Fibroblast of villous mesenchyme (primary cell): Measurements from ENCODE around the gene ABTB1. TPM values are rescaled to one million over a fixed set of nuclear protein-coding genes. Genes with fewer than 3 reads are reported as not detected.

ENCODE experiments used
- DNase-seq: peaks from one replicate; pipeline ENCODE4 v3.0.0-alpha.2; 2010; ENCODE audit warnings: low read depth
- H3K4me3 ChIP-seq: 2 replicates; pipeline ENCODE4 v1.5.1; 2011; ENCODE audit warnings: low read depth, mild to moderate bottlenecking, low read length
- total RNA-seq: library from RNA; depleted of rRNA; stranded (reverse); fragments of >200 nt; gene quantifications from 2 replicates; pipeline ENCODE4 v1.2.3, GENCODE V29; 2012
- TF ChIP-seq, protein P1 (sequence below): IDR thresholded peaks from 2 replicates; pipeline ENCODE4 v1.5.1; 2012; ENCODE audit warnings: low read depth, mild to moderate bottlenecking, low read length; ENCODE audit not compliant: insufficient read depth

ABTB1 gene
- total RNA-seq, 1 donor, result 3.5 TPM

DNA sequence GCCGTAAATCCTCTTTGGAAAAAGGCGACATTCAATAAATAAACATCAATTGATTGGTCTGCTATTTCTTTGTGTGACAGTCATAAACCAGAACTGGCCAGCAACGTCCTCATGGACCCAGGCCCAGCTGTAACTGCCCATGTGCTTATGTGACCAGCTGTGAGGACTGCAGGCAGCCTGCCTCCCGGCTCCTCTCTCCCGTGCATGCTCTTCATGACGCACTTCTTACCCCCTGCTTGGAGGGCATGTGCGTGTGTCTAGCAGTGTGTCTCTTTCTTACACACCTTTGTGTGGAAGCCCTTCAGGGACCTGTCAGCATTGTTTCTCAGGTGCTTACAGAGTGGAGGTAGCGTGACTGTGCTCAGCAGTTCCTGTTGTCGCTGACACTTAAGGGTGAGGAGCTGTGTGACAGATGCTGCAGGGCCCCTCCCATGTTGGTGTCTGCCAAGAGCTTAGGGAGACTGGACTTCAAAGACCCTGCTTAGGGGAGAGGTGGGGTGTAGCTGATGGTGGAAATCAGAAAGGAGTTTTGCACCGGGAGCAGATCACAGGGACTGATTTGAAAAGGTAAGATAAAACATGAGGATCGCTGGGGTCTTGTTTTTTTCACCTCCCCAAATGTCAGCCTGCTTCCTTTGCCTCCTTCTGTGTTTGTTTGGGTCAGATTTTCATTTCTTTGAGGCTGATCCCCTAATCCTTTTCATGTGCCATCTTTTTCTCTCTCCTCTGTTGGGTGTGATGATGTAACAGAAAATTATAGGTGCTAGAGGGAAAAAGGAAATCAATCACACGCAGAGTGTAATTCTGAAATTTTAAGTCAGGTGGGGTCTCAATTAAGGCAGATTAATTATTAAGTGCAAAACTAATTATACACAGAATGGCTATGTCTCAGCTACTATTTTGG, 41.7 kb upstream of the ABTB1 start:
- no peak for DNase-seq
- TF ChIP-seq, protein P1, sequence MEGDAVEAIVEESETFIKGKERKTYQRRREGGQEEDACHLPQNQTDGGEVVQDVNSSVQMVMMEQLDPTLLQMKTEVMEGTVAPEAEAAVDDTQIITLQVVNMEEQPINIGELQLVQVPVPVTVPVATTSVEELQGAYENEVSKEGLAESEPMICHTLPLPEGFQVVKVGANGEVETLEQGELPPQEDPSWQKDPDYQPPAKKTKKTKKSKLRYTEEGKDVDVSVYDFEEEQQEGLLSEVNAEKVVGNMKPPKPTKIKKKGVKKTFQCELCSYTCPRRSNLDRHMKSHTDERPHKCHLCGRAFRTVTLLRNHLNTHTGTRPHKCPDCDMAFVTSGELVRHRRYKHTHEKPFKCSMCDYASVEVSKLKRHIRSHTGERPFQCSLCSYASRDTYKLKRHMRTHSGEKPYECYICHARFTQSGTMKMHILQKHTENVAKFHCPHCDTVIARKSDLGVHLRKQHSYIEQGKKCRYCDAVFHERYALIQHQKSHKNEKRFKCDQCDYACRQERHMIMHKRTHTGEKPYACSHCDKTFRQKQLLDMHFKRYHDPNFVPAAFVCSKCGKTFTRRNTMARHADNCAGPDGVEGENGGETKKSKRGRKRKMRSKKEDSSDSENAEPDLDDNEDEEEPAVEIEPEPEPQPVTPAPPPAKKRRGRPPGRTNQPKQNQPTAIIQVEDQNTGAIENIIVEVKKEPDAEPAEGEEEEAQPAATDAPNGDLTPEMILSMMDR, result no peak
- H3K4me3 ChIP-seq, result no peak overlapping the region

DNA sequence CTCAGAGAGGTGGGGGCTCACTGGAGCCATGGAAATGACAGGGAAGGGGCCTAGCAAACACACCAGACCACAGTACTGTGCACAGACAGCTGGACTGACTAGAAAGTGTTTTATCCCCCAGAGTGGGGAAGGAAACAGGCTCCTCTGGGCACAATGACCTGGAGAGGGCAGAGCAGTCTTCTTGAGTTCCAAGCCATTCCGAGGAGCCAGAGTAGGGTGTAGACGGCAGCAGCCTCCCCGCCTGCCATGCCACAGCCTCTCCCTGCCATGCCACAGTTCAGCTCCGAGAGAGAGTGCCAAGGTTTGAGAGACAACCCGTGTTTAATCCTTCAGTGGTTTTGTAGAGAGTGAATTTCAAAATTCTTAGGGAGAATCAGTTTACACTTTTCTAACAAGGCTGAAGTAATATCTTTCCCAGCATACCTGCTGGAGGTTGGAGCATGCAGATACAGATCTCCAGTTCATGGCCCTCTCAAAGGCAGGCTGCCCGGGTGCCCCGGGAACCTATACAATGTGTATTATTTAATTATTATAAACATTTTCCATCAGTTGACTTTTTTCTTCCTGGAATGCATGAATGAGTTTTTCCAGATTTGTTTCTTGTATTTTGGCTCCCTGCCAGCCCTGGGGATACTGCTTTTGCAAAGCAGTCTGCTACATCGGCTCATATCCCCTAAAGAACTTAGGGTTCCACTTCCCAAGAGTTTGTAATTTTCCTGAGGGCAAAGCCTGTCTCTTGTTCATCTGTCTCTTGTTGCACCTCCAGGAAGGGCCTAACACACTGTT, 40.5 kb upstream of the ABTB1 start:
- DNase-seq, result no peak
- TF ChIP-seq, protein P1, result no peak
- no peak overlapping the region for H3K4me3 ChIP-seq

GRCh38 chr3:127634653-127635052, 38.1 kb upstream of the ABTB1 start:
- no peak for DNase-seq
- no peak overlapping the region for H3K4me3 ChIP-seq
- TF ChIP-seq, protein P1, result no peak

DNA sequence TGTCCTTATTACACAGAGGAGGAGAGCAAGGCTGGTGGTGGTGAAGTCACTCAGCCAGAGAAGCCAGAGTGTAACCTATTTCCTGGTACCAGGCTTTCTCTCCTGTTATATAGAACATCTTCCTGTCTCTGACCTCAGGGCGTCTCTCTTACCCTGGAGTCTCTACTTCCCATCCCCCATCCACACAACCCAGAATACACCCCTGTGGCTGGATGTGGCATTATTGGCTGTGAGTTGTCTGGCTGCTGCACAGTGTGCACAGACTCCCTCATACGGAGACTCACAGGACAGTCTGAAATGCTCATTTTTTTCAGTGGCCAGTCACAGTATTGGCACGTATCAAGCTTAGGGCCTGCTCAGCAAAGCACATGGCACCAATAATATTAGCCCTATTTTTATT, 35.2 kb upstream of the ABTB1 start:
- no peak overlapping the region for H3K4me3 ChIP-seq
- DNase-seq, result no peak
- TF ChIP-seq, protein P1, result no peak

DNA sequence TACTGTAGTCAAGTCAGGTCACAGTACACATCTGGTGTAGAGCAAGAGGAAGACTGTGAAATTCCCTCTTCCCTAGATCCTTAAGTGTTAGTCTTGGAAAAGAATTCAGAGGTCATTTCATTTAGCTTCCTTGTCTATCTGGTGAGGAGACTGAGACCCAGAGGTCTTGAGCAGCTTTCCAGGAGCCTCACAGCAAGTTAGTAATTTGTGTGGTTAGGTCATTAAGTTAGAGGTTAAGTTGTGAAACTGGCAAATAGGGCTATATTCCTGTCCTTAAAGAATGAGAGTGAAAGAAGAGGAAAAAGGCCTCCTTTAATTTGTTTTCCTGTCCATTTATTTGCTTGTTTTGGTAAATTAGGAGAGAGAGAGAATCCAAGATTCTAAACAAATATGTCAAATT, 34.8 kb upstream of the ABTB1 start:
- H3K4me3 ChIP-seq, result no peak overlapping the region
- DNase-seq, result no peak
- TF ChIP-seq, protein P1, result no peak

DNA sequence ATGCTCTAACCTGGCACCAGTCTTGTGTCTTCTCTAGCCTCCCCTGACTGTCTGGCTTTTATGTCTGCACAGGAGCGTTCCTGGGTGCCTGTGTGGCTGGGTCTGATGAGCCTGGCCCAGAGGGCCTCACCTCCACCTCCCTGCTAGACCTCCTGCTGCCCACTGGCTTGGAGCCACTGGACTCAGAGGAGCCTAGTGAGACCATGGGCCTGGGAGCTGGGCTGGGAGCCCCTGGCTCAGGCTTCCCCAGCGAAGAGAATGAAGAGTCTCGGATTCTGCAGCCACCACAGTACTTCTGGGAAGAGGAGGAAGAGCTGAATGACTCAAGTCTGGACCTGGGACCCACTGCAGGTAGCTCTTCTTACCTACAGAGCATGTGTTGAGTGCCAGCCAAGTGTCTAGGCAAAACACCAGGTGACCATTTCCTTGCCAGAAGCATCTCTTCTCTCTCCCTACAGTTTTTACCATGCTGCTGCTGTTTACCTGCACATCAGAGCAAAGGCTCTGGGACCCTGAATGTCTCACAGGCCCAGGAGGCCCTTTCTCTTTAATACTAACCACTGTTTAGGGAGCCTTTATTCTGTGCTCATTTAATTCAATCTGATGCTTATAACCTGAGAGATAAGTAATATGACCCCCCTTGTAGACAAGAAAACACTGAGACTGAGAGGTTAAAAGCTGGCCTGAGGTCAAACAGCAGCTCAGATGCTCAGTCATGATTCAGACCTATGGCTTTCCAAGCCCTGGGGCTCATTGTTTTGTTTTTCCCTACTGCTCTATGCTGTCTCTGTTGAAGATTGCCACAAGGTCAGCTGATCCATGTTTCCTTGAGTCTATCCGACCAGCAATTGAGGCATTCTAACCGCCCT, 33.3 kb upstream of the ABTB1 start:
- H3K4me3 ChIP-seq, result no peak overlapping the region
- TF ChIP-seq, protein P1, result no peak
- DNase-seq, result peak; percentile 54
